Astrocyte of the cerebellum (primary cell): ENCODE results near the gene SAAL1.

Experiments used
- DNase-seq: peaks from one replicate; pipeline ENCODE4 v3.0.0-alpha.2; 2011; ENCODE audit warnings: low read depth
- H3K4me3 ChIP-seq: 2 replicates; pipeline ENCODE4 v1.5.1; 2011; ENCODE audit warnings: mild to moderate bottlenecking, low read depth, low read length, moderate library complexity
- in situ Hi-C: cut with HindIII; loops from 2 replicates; pipeline ENCODE4 v1.10.0; 2017; ENCODE audit warnings: low sequenced_read_pairs
- TF ChIP-seq, protein P1 (sequence below): IDR thresholded peaks from 2 replicates; pipeline ENCODE4 v1.5.1; 2012; ENCODE audit warnings: low read length, low read depth, moderate library complexity, mild to moderate bottlenecking; ENCODE audit errors: missing control alignments

Gene SAAL1

DNA sequence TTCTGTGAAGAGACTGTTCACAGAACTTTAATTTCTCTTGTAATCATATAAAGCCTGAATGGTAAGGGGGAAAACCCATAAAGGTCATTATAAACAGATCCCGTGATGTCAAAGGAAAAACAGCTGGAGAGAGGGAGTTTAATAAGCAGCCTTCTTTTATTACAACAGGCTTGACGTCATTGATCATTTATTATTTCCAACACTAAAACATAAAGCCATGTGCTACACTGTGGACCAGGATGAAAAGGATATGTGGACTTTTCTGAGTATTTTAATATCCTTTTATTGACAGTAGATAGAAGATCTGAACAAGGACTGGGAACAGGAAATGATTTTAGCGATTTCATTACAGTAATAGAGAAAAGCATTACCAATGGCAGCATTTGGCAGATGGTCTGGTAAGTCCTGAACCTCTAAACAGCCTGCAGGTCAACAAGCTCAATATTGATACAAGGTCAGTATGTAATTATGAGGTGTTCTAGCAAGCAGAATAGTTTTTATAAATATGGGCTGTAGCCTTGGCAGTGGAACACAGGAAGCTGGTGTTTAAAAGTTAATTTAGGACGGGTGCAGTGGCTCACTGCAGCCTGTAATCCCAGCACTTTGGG, 34.7 kb downstream of the SAAL1 start:
- no peak for DNase-seq
- TF ChIP-seq, protein P1, sequence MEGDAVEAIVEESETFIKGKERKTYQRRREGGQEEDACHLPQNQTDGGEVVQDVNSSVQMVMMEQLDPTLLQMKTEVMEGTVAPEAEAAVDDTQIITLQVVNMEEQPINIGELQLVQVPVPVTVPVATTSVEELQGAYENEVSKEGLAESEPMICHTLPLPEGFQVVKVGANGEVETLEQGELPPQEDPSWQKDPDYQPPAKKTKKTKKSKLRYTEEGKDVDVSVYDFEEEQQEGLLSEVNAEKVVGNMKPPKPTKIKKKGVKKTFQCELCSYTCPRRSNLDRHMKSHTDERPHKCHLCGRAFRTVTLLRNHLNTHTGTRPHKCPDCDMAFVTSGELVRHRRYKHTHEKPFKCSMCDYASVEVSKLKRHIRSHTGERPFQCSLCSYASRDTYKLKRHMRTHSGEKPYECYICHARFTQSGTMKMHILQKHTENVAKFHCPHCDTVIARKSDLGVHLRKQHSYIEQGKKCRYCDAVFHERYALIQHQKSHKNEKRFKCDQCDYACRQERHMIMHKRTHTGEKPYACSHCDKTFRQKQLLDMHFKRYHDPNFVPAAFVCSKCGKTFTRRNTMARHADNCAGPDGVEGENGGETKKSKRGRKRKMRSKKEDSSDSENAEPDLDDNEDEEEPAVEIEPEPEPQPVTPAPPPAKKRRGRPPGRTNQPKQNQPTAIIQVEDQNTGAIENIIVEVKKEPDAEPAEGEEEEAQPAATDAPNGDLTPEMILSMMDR, result no peak
- in situ Hi-C loops, result no loop called here

DNA sequence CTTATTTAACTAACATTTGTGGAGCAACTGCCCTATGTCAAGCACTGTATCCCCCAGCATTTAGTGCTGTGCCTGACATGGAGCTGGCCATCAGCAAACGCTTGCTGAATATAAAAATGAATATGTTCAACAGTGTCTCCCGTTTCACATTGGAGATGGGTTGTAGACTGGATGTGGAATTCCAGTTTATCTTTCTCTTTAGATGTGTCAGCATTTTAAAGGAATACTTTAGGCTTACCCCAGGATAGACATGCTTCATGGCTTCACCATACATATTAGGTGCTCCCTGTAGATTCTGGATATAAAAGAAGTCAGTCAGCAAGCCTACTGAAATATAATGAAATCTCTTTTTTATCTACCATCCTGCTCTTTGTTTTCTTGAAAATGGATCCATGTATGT, 38.5 kb downstream of the SAAL1 start:
- in situ Hi-C loops, result no loop called here
- TF ChIP-seq, protein P1, result no peak
- no peak overlapping the region for H3K4me3 ChIP-seq
- no peak for DNase-seq

More for the DNA sequence above, 34.7 kb downstream of the SAAL1 start:
- H3K4me3 ChIP-seq, result no peak overlapping the region

DNA sequence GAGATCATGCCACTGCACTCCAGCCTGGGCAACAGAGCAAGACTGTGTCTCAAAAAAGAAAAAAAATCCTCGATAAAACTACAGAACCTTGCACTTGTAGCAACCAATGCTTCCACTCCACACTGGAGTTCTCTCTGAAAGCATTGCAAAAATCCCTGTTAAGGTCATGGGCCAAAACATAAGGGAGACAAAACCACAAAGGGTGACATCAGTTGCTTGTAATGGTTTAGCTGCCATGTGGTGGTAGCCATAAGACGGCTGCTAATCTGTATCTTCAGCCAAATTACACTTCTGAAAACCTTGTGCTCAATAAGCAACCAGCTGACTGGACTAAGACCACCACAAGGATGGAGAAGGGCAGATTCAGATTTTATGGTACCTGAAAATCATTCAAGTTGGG, 39.3 kb downstream of the SAAL1 start:
- in situ Hi-C loops, result no loop called here
- no peak for DNase-seq
- TF ChIP-seq, protein P1, result no peak
- H3K4me3 ChIP-seq, result no peak overlapping the region

DNA sequence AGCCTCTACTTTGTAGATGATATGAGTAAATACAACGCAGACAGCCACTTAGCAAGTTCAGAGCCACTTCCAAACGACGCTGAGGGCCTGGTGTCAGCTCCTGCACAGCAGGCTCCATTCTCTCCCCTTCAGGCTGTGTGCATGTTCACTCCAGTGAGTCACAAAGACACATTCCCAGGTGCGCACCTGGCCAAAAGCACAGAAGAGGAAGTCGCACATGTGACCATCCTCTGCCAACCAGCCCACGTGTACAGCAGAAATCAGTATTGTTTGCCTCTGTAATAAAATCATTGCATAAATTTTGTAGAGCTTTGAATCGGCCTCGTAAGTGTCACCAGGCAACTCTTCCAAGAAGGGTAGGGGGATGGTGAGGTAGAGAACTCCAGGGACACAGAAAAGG, 40.3 kb downstream of the SAAL1 start:
- no peak for DNase-seq
- H3K4me3 ChIP-seq, result no peak overlapping the region
- TF ChIP-seq, protein P1, result no peak
- in situ Hi-C loops, result no loop called here

DNA sequence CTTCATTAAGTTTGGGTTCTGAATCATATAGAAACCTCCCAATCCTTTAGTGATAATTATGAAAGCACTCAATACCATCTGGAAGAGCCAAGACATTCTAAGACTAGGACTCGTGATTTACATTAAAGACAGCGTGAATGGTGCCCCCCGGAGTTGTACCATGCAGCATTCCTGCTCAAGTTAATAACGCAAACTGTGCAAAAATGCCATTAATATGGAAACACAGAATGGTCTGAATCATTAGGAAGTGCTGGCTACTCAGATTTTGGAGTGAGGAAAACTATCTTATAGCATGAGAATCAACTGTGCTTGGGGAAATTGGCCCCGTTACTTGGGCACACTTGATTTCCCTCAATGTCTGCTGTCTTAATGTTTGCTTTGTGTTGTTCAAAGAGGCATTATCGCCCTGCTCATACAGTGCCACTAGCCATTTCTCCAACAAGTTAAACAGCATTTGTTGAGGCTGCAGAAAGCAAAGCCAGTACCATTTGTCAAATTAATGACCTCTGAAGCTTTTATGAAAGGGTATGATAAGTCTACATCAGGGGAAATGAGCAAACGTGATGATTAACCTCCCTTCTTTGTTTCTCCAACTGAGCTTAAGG, 41.3 kb downstream of the SAAL1 start:
- DNase-seq, result no peak
- TF ChIP-seq, protein P1, result no peak
- in situ Hi-C loops, result loop anchor here (5.0 kb wide), 2 partner anchors 48 to 83 kb away; no protein-coding TSS in a partner anchor
- H3K4me3 ChIP-seq, result no peak overlapping the region

DNA sequence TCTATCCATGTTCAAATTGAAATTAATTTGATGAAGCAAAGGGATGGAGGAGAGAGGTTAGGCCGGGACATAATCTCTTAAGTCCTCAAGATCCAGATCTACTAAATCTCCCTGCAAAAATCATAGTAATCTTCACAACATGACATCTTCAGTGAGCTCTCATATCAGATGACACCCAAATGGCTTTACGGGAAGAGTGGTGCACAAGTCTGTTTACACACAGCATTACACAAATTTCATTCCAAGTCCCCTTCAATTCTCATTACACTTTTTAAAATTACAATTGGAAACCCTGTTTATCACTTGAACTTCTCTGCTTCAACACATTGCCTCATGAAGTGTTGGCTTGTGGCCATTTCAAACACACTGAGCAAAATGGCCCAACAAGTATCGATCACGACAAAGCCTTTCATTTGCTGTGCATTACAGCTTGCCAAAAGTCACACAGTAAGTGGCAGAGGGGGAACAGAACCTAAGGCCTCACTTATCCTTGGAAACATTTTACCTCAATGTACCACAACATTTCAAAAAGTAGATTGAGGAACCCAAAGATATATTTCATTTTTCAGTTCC, 41.9 kb downstream of the SAAL1 start:
- TF ChIP-seq, protein P1, result no peak
- no peak overlapping the region for H3K4me3 ChIP-seq
- in situ Hi-C loops, result loop anchor here (5.0 kb wide), 2 partner anchors 48 to 83 kb away; no protein-coding TSS in a partner anchor
- no peak for DNase-seq
